LoVo (cell line): ENCODE data around the gene POU2F1.

Experiments
- DNase-seq: peaks from one replicate; pipeline ENCODE4 v3.0.0-alpha.2; 2016; ENCODE audit warnings: low spot score

POU2F1 gene

DNA sequence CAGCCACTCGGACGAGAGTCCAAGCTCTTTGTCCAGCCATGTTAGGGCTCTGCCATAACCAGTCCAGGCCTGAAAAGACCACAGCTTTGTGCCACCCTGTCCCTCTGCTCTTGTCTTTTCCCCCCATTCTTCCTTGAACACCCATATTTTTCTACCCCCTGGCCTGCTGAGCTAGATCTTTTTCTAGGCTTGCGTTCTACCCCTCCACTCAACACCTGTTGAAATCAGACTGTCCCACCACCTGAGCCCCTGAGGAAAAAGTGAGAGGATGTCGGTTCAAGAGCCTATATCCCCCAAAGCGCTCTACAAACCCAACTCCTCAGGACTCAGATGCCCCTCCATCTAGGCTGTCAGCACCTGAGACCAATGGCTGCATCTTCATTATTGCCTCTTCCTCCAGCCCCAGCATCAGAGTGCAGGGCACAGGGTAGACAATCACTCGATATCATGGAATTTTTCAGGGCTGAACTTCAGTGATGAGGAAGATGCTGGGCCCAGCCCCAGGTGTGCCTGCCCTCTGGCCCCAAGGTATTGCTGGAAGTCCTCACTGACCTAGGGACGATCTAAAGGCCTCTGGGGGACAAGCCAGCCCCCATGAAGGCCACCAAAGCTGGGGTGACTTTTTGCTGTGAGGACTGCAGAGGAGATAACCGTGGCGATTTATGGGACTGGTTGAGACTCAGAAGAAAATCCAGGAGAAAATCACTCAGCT is 222.3 kb downstream of the POU2F1 start:
- DNase-seq = no peak

DNA sequence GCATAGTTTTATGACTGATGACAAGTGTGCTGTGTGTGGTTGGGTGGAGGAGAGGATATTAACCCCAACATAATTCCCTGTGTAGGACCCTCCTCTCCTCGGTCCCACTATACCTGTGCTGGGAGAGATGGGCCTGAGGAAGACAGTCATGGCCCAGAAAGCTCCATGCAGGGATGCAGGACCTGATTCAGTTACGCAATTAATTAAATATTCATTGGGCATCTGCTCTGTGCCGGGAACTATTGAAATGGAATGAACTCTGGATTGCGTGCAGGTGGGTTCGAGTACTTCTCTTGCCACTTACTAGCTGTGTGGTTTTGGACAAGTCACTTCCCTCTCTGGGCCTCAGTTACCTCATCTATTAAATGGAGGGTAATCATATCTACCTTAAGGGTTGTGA is 223.1 kb downstream of the POU2F1 start:
- no peak for DNase-seq

DNA sequence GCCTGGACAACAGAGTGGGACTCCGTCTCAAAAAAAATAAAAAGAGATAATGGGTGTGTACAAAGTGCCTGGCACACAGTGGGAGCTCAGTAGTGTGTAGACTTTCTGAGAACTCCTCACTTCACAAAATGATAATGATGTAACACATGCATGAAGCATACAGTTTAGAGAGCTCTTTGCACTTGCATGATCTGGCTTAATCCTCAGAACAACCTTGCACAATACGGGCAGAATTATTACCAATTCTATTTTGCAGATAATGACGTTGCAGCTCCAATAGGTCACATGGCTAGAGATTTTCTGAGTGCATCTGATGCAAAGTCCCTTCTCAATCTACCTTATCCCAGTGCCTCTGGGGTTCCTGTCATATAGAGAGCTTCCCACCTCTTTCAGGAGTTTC is 226.3 kb downstream of the POU2F1 start:
- DNase-seq = no peak

DNA sequence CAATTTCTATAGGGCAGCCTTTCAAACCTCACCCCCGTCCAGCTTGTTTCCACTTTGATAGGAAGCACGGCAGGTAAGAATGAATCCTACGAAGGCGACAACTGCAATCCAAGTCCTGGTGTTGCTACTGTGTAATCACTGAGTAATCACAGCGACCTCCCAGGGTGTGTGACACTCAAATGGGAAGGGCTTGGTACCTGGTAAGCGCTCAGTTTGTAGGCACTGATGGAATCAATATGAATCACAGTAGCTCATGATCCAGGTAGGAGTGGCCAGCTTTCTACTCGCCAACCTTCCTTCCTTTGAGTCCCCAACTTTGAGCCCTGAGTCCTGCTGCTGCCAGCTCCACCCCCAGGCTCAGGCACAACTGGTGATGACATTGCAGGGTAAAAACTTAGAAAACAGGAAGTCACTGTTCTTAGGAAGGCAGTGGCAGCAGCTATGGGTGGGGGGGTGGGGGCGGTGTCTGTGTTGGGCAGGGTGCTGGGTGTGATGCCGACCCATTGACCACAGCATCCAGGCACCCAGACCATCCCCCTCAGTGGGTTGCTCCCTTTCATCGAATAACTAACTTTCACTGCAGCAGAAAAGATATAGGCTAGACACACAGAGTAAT is 226.9 kb downstream of the POU2F1 start:
- peak; percentile 88 for DNase-seq

DNA sequence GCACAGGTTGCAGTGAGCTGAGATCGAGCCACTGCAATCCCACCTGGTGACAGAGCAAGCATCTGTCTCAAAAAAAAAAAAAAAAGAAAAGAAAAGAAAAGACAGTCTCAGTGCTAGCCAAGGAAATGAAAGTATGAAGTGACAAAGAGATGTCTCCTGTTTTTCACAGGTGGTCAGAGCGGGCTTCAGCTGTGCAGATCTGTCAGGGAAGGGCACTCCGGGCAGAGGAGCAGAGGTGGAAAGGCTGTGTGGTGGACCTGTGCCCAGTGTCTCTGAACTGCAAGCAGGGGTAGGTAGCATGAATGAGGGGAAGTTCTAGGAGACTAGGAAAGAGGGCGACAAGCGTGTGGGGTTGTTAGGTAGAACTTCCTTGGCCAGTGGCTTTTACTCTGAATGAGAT is 230.2 kb downstream of the POU2F1 start:
- DNase-seq = no peak

DNA sequence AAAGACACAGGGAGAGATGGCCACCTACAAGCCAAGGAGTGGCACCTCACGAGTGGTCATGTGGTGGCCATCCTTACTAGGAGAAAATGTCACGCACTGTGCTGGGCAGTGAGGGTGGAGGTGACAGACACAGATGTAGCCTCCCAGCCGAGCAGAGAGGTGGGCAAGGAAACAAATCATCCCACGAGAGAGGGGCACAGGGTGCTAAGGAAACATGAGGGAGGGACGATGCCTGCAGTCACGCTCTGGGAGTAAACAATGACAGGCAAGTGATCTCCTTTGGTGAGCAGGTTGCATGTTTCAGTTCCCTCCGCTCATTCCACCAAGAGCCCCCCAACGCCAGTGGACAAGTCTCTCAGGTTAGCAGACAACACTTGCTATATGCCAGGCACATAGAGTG is 231.8 kb downstream of the POU2F1 start:
- no peak for DNase-seq

DNA sequence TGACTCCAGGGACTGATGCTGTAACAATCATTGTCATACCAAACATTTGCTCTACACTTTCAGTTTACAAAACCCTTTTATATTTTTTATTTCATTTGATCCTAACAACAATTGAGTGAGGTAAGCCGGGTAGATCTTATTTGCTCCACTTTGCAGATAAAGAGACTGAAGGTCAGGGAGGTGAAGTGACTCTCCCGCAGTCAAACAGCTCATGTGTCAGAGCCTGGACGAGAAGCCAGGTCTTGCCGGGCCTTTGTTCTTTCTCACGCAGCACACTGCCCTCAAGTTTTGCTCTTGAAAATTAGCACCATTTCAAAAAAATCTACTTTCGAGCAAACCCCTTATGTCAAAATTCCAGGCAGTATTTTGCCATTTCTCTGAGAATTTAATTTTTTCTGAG is 232.4 kb downstream of the POU2F1 start:
- DNase-seq = no peak

DNA sequence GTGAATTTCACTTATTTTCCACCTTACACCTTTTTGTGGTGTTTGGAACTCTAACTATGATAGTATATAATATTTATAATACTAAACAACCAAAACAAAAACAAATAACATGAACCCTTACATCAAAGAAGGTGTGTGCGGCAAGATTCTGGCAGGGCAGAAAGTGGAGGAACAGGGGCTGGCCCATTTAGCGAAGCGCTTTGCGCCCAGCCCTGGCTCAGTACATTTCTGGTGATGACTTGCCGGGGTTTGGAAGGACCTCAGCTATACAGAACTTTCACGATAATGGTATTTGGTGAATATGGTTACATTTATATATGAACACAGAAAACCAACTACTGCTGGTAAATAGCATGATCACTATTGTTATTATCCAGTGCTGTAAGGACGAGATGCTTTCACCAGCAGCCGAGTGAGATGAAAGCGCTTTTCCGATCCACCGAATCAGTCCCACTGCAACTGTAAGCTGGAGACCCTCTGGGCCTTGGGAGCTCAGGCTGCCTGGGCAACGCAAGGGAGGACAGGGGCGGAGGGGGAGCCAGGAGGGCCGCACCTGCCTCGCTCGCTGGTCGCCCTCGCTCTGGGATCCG is 233.7 kb downstream of the POU2F1 start:
- no peak for DNase-seq

DNA sequence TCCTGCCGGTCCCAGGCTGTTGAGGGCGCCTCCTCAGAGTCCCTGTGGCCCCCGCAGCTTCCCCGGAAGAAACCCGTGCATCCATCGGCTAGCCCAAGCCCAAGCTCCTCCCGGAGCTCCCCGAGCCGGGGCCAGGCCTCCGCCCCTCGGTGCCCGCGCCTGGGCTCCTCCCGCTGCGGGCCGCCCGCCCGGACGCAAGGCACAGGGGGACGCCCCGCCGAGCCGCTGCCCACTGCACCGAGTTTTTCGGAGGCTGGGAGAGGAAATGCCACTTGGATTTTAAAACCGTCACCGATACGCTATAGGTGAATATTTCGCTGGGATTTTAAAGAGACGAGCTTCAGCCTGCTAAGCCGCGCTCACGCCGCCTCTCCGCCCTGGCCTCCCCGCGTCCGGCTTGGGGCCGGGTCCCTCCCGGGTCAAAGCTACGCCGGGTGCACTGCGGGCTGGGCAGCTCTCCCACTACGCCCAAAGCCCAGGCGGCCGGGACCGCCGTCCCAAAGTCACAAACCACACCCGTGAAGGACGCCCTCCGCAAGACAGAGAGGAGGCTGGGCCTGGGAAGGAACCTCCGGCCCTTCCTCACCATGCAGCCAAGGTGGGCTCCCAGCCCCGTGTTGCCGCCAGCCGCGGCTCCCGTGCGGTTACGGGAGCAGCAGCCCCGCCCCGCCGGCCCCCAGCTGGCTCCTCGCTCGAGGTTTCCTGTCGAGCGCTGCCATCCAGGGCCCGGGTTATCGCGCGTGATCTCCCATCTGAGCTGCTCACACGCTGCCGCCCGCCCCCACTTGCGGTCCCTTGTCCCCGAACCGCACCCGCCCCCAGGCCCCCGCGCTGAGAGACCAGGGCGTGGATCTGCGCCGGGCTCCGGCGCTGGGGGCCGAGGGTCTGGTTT is 234.5 kb downstream of the POU2F1 start:
- peak; percentile 53 for DNase-seq

DNA sequence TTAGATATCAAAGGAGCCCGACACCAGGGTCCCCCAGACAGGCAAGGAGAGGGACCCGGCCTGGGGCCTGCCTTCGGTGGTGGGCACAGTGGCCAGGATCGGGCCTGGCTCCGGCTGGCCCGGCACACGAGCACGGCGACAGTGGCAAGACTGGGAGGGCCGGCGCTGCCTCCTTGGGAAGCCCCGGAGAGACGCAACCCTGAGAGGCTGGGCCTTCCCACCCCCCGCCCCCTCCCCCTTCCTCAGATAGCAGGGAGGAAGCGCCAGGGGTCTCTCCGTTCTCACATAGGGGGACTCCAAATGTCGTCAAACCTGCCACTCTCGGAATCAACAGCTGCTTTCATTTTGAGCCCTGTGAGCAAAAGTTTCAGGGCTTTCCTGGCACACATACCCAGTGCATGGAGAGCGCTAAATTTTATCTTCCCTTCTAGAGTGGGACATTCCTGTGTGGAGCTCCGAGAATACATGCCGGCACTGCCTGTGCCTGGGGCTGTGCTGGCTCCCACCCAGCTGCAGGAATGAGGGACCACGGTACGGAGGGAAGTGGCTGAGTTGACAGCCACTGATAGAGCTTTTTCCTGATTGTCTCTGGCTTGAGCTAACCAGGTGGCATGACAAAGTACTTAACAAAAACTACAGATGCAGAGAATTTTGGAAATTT is 235.2 kb downstream of the POU2F1 start:
- no peak for DNase-seq

DNA sequence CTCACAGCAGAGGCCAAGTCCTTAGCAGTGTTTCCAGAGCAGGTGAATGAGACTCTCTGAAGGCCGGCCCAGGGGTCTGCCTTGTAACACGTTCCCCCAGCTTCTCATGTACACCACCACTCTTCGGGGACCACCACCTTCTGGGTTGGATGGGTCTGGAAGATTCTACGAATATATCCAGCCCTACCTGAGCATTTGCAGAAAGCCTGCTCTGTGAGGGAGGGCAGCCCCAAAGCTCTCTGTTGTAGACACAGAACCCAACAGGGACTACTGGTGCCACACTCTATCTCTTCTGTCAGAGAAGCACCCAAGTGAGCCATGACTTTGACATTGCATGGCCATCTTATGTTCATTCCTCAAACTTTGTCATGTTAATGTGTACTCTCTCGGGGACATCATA is 235.8 kb downstream of the POU2F1 start:
- no peak for DNase-seq

DNA sequence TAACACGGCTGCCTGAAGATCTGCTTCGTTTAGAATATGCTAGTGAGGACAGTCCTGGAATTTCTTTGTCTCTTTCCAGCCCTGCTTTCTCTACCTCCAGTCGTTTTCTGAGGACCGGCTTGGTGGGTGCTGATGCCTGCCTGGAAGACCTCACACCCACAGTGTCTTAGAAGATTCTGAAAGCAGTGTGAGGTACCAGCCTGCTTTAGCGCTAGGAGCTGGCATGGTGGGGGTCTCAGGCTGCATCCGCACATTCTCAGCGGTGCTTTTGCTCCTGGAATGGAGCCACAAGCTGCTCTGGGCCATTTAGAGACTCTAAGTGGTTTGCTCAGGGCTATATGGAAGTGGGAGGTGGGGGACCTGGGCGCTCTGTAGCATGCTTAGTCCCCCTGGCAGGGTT is 236.2 kb downstream of the POU2F1 start:
- DNase-seq = no peak

DNA sequence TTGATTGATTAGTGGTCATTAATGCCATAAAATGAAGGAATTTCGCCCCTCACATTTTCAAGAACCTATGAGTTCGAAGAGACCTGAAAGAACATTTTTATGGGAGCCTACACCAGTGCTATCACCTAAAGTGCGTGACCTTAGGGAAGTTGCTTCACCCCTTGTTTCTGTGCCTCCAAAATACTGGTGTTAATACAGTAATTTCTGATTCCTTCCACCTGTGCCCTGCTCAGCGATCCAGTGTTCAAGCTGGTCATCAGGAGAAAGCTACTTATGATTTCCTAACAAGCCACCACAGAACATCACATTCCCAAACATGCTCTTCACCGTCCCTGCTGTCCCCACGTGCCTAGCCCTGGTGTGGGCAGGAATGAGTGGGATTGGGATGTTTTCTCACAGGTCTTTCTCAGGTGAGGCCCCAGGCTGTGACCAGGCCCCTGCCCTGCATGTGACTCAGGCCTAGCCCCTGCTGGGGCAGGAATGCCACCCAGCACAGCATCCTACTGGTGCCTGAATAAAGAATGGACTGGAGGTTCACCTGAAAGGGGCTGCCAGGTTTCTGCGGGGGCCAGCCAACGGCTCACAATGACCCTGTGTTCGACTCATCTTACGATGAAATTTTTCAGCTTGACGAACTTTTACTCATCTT is 237.4 kb downstream of the POU2F1 start:
- DNase-seq = no peak

DNA sequence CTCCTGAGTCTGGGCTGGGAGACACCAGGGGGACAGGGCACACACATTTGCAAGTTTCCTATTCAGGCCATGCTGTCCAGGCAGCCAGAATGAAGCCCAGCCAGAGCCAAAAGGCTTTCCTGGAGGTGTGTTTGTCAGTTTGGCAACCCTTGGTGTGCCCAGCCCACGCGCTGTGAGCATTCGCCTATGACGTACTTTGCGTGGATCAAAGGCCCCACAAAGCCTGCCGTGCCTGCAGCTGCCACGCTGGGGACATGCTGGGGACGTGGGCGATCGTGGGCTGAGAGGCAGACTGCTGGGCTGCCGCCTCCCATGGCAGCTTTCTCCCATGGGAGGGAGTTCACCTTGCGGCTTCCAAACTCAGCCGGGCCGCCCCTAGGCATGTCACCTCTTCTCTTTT is 240.2 kb downstream of the POU2F1 start:
- no peak for DNase-seq

DNA sequence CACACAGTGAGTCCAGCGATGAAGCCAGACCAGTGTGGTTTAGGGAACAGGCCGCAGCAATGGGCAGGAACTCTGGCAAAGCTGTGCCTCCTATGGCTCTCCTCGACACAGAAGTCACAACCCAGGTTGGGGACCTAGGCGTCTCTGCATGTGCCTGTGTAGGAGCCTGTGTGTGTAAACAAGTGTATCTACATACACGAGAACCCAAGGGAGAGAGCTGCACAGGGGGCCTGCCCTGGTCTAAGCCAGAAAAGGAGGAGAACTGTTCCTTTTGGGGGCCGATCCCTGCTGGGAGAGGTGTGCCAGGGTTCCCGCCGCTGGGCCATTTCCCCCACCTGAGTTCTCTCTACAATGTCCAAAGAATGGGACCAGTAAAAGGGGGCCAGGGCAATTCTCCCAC is 241.7 kb downstream of the POU2F1 start:
- DNase-seq = no peak

DNA sequence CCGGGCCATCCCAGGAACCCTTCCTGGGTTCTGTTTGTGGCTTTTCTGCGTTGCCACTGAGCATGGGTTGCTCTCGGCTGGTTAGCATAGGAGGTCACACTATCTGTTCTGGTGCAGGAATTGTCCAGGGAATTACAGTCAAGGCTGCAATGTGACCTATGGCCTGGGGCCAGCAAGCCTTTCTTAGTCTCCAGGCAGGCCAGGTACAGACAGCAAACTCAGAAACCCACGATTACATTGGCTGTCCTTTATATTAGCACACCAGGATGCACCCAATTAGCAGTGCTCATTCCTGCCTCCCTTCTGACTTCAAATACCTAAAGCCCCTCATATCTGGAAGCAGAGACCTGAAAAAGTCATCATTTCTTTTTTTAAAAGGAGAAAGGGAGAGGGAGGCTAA is 242.4 kb downstream of the POU2F1 start:
- no peak for DNase-seq

DNA sequence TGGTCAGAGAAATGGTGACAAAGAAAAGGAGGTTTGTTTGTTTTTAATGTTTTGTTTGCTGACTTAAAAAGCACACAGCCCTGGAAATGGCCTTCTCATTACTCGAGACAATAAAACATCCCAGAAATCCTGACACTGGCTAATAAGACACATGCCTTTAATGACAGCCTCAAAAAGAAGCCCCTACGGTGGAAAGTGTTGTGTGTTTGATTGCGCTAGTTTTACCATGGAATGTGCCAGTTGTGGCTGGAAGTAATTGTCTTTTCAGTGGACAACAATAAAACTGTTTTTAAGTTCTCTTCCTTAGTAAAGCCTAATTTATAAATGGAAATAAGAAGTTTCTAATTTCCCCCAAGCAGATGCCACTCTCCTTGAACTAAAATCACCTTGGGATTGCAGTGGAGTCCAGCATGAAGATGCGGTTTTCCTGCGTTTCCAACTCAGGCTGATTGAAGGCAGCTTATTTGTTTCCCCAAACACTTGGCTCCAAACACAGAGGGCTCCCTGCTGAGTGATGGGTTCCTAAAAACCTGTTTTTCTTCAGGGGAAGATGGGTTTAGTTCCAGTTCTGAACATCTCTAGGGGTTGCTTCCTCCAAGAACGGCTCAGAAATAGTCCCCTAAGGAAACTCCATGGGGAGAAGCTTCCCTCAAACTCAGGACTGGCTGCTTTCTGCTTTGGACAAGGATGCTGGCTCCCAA is 243.3 kb downstream of the POU2F1 start:
- no peak for DNase-seq

DNA sequence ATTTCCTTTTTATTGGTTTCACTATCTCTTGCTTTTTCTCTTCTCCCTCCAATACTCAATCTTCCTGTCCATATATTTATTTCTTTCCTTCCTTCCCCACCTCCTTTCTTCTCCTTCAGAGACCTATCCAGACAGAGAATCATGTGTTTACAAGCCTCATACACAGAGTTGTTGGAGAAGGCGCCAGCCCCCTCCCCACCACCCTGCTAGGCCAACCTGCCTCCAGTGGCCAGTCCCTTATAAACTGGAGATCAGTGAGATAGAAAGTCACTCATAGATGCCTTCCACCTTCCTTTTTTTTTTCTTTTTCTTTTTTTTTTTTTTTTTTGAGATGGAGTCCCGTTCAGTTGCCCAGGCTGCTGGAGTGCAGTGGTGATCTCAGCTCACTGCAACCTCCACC is 244.3 kb downstream of the POU2F1 start:
- no peak for DNase-seq

DNA sequence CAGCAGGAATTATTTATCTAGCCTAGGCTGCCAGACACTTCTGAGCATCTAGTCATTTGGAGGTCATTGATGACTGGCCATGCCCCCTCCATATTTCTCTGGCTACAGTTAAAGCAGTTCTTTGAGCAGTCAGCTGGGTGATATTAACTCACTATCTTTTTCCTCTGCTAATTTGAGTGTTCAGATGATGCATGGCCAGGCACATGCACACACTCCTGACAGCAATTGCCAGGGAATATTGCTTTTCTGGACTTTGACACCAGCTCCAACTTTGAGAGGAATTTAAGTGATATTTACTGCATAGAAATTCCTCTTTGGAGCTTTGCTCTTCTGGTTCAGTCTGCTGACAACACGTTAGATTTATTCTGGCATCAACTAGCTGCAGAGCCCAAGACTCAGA is 245.1 kb downstream of the POU2F1 start:
- DNase-seq = no peak

DNA sequence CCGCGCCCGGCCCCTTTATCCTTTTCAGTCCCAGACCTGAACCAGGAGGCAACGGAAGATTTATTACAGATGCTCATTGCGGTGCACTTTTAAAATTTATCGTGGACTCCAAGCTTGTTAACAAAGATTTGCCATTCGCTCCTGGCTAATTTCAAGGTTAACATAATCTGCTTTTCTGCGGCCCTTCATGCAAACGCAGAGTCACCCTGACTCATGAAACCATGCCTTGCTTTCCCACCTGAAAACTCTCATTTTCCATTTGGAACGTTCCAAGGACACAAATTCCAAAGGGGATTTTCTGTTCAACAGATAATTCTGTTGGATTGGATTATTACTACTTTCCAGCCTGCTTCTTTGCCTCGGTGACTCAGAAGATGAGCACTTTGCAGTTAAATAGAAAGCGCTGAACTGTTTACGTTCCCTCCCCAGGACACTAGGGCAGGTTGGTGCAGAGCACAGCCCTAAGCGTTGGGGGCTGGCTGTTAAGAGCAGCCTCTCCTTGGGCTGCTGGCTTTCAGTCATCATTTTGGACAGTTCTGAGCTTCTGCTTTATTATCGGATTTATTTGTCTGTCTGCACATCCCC is 246.5 kb downstream of the POU2F1 start:
- no peak for DNase-seq

DNA sequence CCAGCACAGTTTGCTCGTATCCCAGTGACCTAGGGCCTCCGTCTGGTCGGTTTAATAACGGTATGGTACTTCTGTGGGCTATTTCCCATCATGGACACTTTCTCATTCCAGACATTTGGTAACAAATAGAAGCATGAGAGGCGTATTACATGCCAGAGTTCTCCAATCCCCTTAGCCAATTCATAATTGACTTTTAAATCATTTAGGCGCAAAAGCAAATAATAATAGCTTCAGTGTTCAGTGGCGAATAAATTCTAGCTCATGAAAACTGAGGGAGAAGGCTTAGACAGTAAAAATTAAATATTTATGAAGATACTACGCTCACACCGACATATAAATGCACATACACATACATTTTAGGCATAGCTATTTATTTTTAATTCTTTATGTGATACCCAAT is 247.1 kb downstream of the POU2F1 start:
- DNase-seq = no peak
